GM04503 (cell line): ENCODE measurements around the gene CYP24A1.

Experiments
- DNase-seq: peaks from one replicate; pipeline ENCODE4 v3.0.0-alpha.2; 2012; ENCODE audit warnings: low read depth

CYP24A1 gene

GRCh38 chr20:54112221-54112884 is 61.4 kb downstream of the CYP24A1 start:
- DNase-seq: no peak

GRCh38 chr20:54111460-54111859 is 62.3 kb downstream of the CYP24A1 start:
- no peak for DNase-seq

DNA sequence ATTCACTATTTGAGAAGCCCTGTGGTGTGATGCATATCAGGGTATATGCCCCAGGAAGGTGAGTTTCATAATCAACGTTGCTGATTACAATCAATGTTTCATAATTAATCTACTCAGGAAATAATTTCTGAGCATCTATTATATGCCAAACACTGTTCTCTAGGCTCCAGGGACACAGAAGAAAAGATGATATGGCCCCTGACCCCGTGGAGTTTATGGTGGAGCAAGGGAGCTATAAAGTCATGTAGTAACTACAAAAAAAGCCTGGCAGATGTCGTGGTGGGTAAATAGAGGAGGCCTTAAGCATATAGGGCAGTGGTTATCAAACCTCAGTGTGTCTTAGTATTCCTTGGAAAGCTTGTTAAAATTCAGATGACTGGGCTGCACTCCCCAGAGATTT is 63.3 kb downstream of the CYP24A1 start:
- no peak for DNase-seq

GRCh38 chr20:54110041-54110440 is 63.7 kb downstream of the CYP24A1 start:
- no peak for DNase-seq

DNA sequence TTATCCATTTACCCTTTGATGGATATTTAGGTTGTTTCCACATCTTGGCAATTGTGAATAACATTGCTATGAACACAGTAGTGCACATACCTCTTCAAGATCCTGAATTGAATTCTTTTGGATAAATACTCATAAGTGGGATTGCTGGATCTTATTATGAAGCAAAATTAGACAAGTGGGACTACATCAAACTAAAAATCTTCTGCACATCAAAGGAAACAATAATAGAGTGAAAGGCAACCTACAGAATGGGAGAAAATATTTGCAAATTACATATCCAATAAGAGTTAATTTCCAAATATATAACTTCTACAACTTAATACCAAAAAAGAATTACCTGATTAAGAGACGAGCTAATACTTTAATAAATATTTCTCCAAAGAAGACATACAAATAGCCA is 65.0 kb downstream of the CYP24A1 start:
- DNase-seq: no peak

GRCh38 chr20:54108326-54108642 is 65.5 kb downstream of the CYP24A1 start:
- DNase-seq: no peak

DNA sequence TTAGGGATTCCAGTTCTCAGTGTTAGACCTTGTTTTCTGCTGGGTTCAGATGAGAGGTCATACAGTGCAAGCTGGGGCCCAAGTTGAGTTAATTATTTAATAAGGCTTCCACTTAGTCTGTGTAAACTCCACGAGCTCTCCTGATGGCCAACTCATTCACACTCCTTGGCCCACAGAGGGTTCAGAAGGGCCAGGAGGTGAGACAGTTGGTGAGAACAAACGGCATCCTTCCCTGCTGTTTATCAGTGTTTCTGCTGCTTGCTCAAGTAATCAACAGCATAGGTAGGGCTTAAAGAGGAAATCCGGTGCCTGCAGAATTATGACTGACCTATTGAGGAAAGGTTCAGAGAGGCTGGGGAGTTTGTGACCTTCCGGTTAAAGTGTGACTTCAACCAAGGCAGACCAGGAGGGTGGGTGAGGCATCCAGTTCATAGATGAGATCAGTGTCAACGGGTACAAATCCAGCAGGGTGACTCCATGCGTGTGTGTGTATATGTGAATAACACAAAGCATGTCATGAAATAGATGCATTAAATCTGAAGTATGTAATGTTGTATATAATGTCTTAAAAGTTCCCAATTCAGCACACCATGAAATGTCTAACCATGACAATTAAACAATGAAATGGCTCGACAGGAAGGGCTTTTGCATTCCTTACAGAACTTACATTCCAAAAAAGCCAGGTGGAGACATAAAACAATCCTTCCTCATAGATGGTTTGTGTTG is 66.0 kb downstream of the CYP24A1 start:
- DNase-seq: no peak

DNA sequence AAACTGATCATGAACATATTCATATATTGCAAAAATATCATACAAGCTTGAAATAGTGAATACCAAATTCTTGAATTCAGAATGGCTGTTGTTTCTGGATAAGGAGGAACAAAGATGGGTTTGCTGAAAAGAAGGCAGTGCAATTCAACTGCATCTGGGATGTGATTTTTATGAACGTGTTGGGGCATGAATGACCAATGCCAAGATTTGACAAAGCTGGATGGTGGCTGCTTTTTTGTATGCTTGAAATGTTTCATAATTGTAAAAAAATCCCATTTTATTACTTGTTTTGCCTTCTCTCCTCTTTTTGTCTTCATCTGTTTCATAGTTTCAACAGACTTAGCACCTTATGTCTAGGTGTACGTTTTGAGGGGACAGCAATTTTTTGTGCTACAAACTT is 66.6 kb downstream of the CYP24A1 start:
- no peak for DNase-seq

DNA sequence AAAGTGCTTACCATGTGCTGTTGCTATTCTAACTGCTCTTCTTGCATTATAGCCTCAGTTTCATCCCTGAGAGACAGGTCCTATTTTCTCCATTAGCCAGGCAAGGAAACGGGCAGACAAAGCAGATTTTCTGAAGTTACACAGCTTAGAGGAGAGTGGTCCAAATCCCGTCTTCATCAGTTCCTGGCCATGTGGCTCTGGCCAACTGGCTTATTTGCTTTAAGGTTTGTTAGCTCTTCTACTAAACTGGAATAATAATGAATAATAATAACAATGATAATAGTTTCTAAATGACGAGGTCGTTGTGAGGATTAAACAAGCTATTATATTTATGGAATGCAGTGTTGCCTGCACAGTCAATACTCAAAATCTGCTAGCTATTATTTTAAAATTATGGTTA is 67.6 kb downstream of the CYP24A1 start:
- no peak for DNase-seq

DNA sequence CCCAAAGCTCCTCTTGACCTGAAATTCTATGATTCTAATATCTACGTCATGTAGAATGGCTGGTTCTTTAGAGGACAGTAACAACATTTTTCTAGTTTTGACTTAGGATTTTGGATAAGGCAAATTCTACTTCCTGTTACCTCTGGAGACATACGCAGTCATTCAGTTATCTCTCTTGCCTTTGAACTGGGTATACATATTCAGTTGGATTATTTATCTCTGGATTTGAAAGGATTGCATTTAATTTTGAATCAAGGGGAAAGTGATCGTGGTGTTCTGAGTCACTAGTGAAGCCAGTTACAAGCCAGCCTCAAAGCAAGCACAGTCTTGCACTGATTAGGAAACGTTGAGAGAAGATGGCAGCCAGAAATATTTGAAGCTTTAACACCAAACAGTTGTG is 68.1 kb downstream of the CYP24A1 start:
- no peak for DNase-seq

GRCh38 chr20:54104781-54105180 is 69.0 kb downstream of the CYP24A1 start:
- DNase-seq: no peak

GRCh38 chr20:54103762-54104600 is 69.8 kb downstream of the CYP24A1 start:
- no peak for DNase-seq
